SU-DHL-6 (cell line): ENCODE results near the gene LEF1.

Source experiments
- H2AFZ ChIP-seq: fragments of 200-600 bp; sonication (generic); 2 replicates; pipeline ENCODE4 v1.6.1; 2014; ENCODE audit warnings: low read depth, mild to moderate bottlenecking, moderate library complexity, mixed read lengths, antibody characterized with exemption, low read length; ENCODE audit not compliant: severe bottlenecking
- H3F3A ChIP-seq: fragments of 200-600 bp; shearing (Covaris generic); 2 replicates; pipeline ENCODE4 v1.6.0; 2016; ENCODE audit warnings: antibody characterized with exemption, mild to moderate bottlenecking; ENCODE audit not compliant: insufficient read depth
- H3K27ac ChIP-seq: fragments of 200-600 bp; sonication (generic); 2 replicates; pipeline ENCODE4 v1.5.1; 2016; ENCODE audit warnings: low read depth, mild to moderate bottlenecking, low read length, moderate library complexity, mixed read lengths
- H3K27me3 ChIP-seq: fragments of 200-600 bp; sonication (generic), shearing (Covaris generic); 2 replicates; pipeline ENCODE4 v1.6.0; 2014; ENCODE audit warnings: mild to moderate bottlenecking, low read length
- H3K36me3 ChIP-seq: fragments of 200-600 bp; sonication (generic); 2 replicates; pipeline ENCODE4 v1.6.1; 2014; ENCODE audit warnings: mild to moderate bottlenecking, low read length, mixed read lengths
- H3K4me2 ChIP-seq: fragments of 300-600, 200-600 bp; shearing (Covaris generic), sonication (generic); 2 replicates; pipeline ENCODE4 v1.6.0; 2014; ENCODE audit warnings: low read length, low read depth, mild to moderate bottlenecking; ENCODE audit not compliant: poor library complexity, severe bottlenecking
- H3K4me3 ChIP-seq: fragments of 200-600 bp; sonication (generic); 2 replicates; pipeline ENCODE4 v1.5.1; 2014; ENCODE audit warnings: antibody characterized with exemption, low read length, mild to moderate bottlenecking, mixed read lengths; ENCODE audit not compliant: insufficient read depth, poor library complexity, severe bottlenecking
- H3K79me2 ChIP-seq: fragments of 200-600 bp; sonication (generic); 2 replicates; pipeline ENCODE4 v1.6.1; 2014; ENCODE audit warnings: mild to moderate bottlenecking, low read length, moderate library complexity; ENCODE audit not compliant: insufficient read depth
- H3K9ac ChIP-seq: fragments of 200-600 bp; sonication (generic); 2 replicates; pipeline ENCODE4 v1.7.0; 2014; ENCODE audit warnings: mild to moderate bottlenecking, low read length
- H3K9me2 ChIP-seq: fragments of 200-600 bp; sonication (generic); replicated peaks from 2 replicates; pipeline ENCODE4 v1.6.1; 2014; ENCODE audit warnings: low read length; ENCODE audit not compliant: insufficient read depth
- H3K9me3 ChIP-seq: fragments of 200-600 bp; sonication (generic); 2 replicates; pipeline ENCODE4 v1.6.1; 2014; ENCODE audit warnings: low read length, mixed read lengths; ENCODE audit not compliant: insufficient read depth
- H4K20me1 ChIP-seq: fragments of 200-600 bp; sonication (generic); 2 replicates; pipeline ENCODE4 v1.6.1; 2014; ENCODE audit warnings: low read depth, mild to moderate bottlenecking, antibody characterized with exemption, low read length, moderate library complexity, mixed read lengths
- EZH2phosphoT487 ChIP-seq: fragments of 200-600 bp; sonication (generic), shearing (Covaris generic); conservative IDR thresholded peaks from 2 replicates; pipeline ENCODE4 v1.6.1; 2018; ENCODE audit warnings: mild to moderate bottlenecking, antibody characterized with exemption, low read length, moderate library complexity, mixed read lengths
- TF ChIP-seq, protein P1 (sequence below): fragments of 200-600 bp; sonication (generic); IDR thresholded peaks from one replicate; pipeline ENCODE4 v1.5.1; 2017; ENCODE audit warnings: antibody characterized with exemption, mild to moderate bottlenecking, low read length, moderate library complexity; ENCODE audit not compliant: insufficient read depth, poor library complexity, severe bottlenecking

LEF1 gene

DNA sequence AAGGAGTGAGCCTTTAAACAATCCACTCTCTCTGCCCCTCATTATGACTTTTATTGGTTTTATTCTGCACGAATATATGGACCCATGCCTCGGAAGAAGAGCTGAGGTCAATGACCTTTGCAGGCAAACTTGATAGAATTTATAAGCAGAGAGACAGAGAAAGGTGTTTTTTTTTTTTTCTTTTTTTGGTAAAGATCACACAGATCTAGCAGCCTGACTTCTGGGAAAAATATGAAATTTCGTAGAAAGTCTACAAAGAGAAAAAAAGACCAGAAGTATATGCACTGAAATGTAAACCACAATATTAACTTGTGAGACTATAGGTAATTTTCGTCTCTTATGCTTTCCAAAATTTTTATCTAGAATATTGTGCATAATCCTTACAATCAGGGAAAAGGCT lies 61.6 kb downstream of the LEF1 start:
- H3K4me2 ChIP-seq: no peak overlapping the region

GRCh38 chr4:108106186-108106585 lies 62.5 kb downstream of the LEF1 start:
- H2AFZ ChIP-seq: no peak overlapping the region
- no peak overlapping the region for H3K4me3 ChIP-seq
- no peaks in the 10 kb centered on the region for H3K9me2 ChIP-seq
- H3K4me2 ChIP-seq: no peak overlapping the region
- H4K20me1 ChIP-seq: no peaks in the 10 kb centered on the region
- H3K36me3 ChIP-seq: no peaks in the 10 kb centered on the region
- no peaks in the 10 kb centered on the region for H3F3A ChIP-seq
- no peaks in the 10 kb centered on the region for H3K9me3 ChIP-seq
- peaks cover 8% of the 10 kb centered on the region for H3K79me2 ChIP-seq
- no peak for TF ChIP-seq EZH2phosphoT487
- TF ChIP-seq, protein P1, sequence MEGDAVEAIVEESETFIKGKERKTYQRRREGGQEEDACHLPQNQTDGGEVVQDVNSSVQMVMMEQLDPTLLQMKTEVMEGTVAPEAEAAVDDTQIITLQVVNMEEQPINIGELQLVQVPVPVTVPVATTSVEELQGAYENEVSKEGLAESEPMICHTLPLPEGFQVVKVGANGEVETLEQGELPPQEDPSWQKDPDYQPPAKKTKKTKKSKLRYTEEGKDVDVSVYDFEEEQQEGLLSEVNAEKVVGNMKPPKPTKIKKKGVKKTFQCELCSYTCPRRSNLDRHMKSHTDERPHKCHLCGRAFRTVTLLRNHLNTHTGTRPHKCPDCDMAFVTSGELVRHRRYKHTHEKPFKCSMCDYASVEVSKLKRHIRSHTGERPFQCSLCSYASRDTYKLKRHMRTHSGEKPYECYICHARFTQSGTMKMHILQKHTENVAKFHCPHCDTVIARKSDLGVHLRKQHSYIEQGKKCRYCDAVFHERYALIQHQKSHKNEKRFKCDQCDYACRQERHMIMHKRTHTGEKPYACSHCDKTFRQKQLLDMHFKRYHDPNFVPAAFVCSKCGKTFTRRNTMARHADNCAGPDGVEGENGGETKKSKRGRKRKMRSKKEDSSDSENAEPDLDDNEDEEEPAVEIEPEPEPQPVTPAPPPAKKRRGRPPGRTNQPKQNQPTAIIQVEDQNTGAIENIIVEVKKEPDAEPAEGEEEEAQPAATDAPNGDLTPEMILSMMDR: no peak
- H3K27ac ChIP-seq: no peak overlapping the region
- no peak overlapping the region for H3K9ac ChIP-seq
- H3K27me3 ChIP-seq: no peaks in the 10 kb centered on the region

More for the DNA sequence above, 61.6 kb downstream of the LEF1 start:
- Histone ChIP-seq H3K9me2 (no peaks in the 10 kb centered on the region), H3K9me3 (no peaks in the 10 kb centered on the region), H2AFZ (no peak overlapping the region), H3K9ac (no peak overlapping the region), H3K36me3 (no peaks in the 10 kb centered on the region), H3K27ac (no peak overlapping the region), H3K27me3 (no peaks in the 10 kb centered on the region), H4K20me1 (no peaks in the 10 kb centered on the region), H3F3A (no peaks in the 10 kb centered on the region), H3K4me3 (no peak overlapping the region), H3K79me2 (peaks cover 11% of the 10 kb centered on the region)
- TF ChIP-seq EZH2phosphoT487: no peak
- TF ChIP-seq, protein P1: no peak

- Histone ChIP-seq H3K9me3 (no peaks in the 10 kb centered on the region), H3K27ac (no peak overlapping the region)
Measured at GRCh38 chr4:108103099-108103862, 65.5 kb downstream of the LEF1 start.

More at GRCh38 chr4:108103099-108103862, 65.5 kb downstream of the LEF1 start:
- no peaks in the 10 kb centered on the region for H4K20me1 ChIP-seq
- H3K9me2 ChIP-seq: no peaks in the 10 kb centered on the region
- peaks cover 10% of the 10 kb centered on the region for H3K79me2 ChIP-seq
- H3K4me2 ChIP-seq: no peak overlapping the region
- H3K36me3 ChIP-seq: no peaks in the 10 kb centered on the region
- no peak overlapping the region for H3K9ac ChIP-seq
- H3K4me3 ChIP-seq: no peak overlapping the region
- TF ChIP-seq, protein P1: no peak
- TF ChIP-seq EZH2phosphoT487: no peak
- no peaks in the 10 kb centered on the region for H3K27me3 ChIP-seq
- no peaks in the 10 kb centered on the region for H3F3A ChIP-seq
- no peak overlapping the region for H2AFZ ChIP-seq
